ENCODE results near the gene MGAT3. TPM values are rescaled to one million over a fixed set of nuclear protein-coding genes. Genes with fewer than 3 reads are reported as not detected.

MGAT3 gene
- total RNA-seq, 1 experiment from 2014 or later, result 0.20 TPM

DNA sequence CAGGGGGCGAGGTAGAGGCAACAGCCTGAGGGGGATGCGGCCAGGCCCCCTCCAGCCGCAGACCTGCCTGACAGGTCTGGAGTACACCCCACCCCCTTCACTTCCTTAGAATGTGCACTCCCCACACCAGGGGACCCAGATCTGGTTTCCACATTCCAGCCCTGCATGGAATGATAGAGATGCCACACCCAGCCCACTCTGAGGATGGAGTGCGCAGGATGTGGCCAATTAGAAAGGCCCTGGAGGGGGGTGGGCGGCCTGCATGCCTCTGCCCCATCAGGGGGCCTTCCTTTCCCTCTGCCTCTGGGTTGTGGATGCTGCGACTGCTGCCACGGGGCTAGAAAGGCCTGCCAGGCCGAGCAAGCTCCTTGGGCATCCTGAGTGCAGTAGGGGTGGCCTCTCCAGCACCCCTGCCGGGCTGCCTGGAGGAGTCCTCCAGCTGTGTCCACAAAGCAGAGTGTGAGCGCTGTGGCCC is 28.2 kb upstream of the MGAT3 start:
- ATAC-seq, result peak; percentile 73
- Histone ChIP-seq H3K9me2 (ENCODE audit: insufficient read depth) (no peaks in the 10 kb centered on the region), H3K9me3 (ENCODE audit: control insufficient read depth in 1 of 2, insufficient read depth in 1 of 2, low read depth in 1 of 2, low read length in 2 of 2) (no peaks in the 10 kb centered on the region), H3K27ac (ENCODE audit: low read depth, low read length) (peak overlapping the region; percentile 35; the same call in 1 of the 2 replicates), H3K4me1 (ENCODE audit: control insufficient read depth in 1 of 2, insufficient read depth in 2 of 2, low read length in 2 of 2) (peaks cover 10 to 11% of the 10 kb centered on the region in 2 experiments; a peak in 3 of 4 replicates), H3K27me3 (ENCODE audit: insufficient read depth, low read length) (no peaks in the 10 kb centered on the region), H3K9ac (ENCODE audit: low read length) (no peak overlapping the region), H3K4me2 (ENCODE audit: low read length) (peak overlapping the region; percentile 17; the same call in 1 of the 2 replicates), H4K20me1 (ENCODE audit: insufficient read depth) (no peaks in the 10 kb centered on the region), H2AFZ (ENCODE audit: low read depth, low read length, poor library complexity, severe bottlenecking) (no peak overlapping the region), H3K4me3 (replicated peaks in 1 of 2; ENCODE audit: low read depth in 1 of 2, low read length in 2 of 2) (no peak overlapping the region), H3K36me3 (ENCODE audit: control insufficient read depth in 1 of 2, insufficient read depth in 2 of 2, low read length in 2 of 2) (peaks cover 7 to 17% of the 10 kb centered on the region in 2 experiments; a peak in 2 of 4 replicates), H3K79me2 (ENCODE audit: insufficient read depth, low read length) (no peaks in the 10 kb centered on the region)
- ChIA-PET POLR2A (no interaction called here), RAD21 (ENCODE audit: low non-redundant PET in 1 of 2, low total read pairs in 2 of 2, uncharacterized antibody in 2 of 2, unreplicated experiment in 2 of 2) (no interaction called here), CTCF (no interaction called here)
- BruUV-seq (replicated peaks), result no TSS peak
- TF ChIP-seq ELF1 (IDR thresholded peaks at IDR 0.05; ENCODE audit: borderline replicate concordance, low read depth) (no peak), POLR2AphosphoS5 (IDR thresholded peaks at IDR 0.05; ENCODE audit: low read depth, low read length) (no peak), YY1 (IDR thresholded peaks at IDR 0.05; ENCODE audit: extremely low read depth, insufficient replicate concordance, low read depth, low read length) (no peak), EZH2phosphoT487 (IDR thresholded peaks at IDR 0.05; ENCODE audit: borderline replicate concordance) (no peak), EZH2 (IDR thresholded peaks at IDR 0.05) (no peak), CEBPB (IDR thresholded peaks at IDR 0.05; ENCODE audit: low read depth) (no peak), SRF (IDR thresholded peaks at IDR 0.05; ENCODE audit: low read depth) (no peak), SP1 (IDR thresholded peaks at IDR 0.05; ENCODE audit: low read depth) (no peak), EGR1 (IDR thresholded peaks at IDR 0.05; ENCODE audit: low read depth) (no peak), JUND (IDR thresholded peaks at IDR 0.05) (no peak), ZFX (IDR thresholded peaks at IDR 0.05) (no peak)
- TF ChIP-seq, protein P1, sequence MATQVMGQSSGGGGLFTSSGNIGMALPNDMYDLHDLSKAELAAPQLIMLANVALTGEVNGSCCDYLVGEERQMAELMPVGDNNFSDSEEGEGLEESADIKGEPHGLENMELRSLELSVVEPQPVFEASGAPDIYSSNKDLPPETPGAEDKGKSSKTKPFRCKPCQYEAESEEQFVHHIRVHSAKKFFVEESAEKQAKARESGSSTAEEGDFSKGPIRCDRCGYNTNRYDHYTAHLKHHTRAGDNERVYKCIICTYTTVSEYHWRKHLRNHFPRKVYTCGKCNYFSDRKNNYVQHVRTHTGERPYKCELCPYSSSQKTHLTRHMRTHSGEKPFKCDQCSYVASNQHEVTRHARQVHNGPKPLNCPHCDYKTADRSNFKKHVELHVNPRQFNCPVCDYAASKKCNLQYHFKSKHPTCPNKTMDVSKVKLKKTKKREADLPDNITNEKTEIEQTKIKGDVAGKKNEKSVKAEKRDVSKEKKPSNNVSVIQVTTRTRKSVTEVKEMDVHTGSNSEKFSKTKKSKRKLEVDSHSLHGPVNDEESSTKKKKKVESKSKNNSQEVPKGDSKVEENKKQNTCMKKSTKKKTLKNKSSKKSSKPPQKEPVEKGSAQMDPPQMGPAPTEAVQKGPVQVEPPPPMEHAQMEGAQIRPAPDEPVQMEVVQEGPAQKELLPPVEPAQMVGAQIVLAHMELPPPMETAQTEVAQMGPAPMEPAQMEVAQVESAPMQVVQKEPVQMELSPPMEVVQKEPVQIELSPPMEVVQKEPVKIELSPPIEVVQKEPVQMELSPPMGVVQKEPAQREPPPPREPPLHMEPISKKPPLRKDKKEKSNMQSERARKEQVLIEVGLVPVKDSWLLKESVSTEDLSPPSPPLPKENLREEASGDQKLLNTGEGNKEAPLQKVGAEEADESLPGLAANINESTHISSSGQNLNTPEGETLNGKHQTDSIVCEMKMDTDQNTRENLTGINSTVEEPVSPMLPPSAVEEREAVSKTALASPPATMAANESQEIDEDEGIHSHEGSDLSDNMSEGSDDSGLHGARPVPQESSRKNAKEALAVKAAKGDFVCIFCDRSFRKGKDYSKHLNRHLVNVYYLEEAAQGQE (IDR thresholded peaks at IDR 0.05; ENCODE audit: low read depth), result no peak
- no peak for DNase-seq (ENCODE audit: low read depth, low spot score)
- intact Hi-C loops (cut with micrococcal nuclease), result no loop called here

Data from HCT116 (cell line).